Activated naive CD8-positive, alpha-beta T cell treated with anti-CD3 and anti-CD28 coated beads for 36 hours (primary cell): ENCODE data around the gene COL18A1. TPM values are rescaled to one million over a fixed set of nuclear protein-coding genes. Genes with fewer than 3 reads are reported as not detected.

Experiments used
- DNase-seq: peaks from one replicate; pipeline ENCODE4 v3.0.0; 2021
- H3K27ac Mint-ChIP-seq: one replicate; pipeline ENCODE4 v1.8.0; 2022; ENCODE audit warnings: mild to moderate bottlenecking, moderate library complexity, mixed read lengths
- H3K27me3 Mint-ChIP-seq: one replicate; pipeline ENCODE4 v1.8.0; 2022; ENCODE audit warnings: mild to moderate bottlenecking, mixed read lengths
- H3K36me3 Mint-ChIP-seq: one replicate; pipeline ENCODE4 v1.8.0; 2021; ENCODE audit warnings: mild to moderate bottlenecking, mixed read lengths
- H3K4me1 Mint-ChIP-seq: one replicate; pipeline ENCODE4 v1.8.0; 2021; ENCODE audit warnings: mixed read lengths
- H3K4me3 Mint-ChIP-seq: one replicate; pipeline ENCODE4 v1.8.0; 2022; ENCODE audit warnings: mild to moderate bottlenecking, moderate library complexity, mixed read lengths
- H3K9me3 Mint-ChIP-seq: one replicate; pipeline ENCODE4 v1.8.0; 2022; ENCODE audit warnings: mixed read lengths
- total RNA-seq, 2 experiments: library from RNA; stranded (reverse); gene quantifications; one replicate each; pipeline ENCODE4 v1.2.3, GENCODE V29; 2021

The COL18A1 gene
- total RNA-seq, 2 experiments from 2014 or later = 3.5 to 4.0 TPM

GRCh38 chr21:45460611-45461368 is 55.8 kb downstream of the COL18A1 start:
- no peak overlapping the region for H3K4me3 Mint-ChIP-seq
- H3K36me3 Mint-ChIP-seq = peaks cover 2% of the 10 kb centered on the region
- DNase-seq = no peak
- H3K4me1 Mint-ChIP-seq = no peaks in the 10 kb centered on the region
- H3K27me3 Mint-ChIP-seq = peaks cover 5% of the 10 kb centered on the region
- H3K9me3 Mint-ChIP-seq = peaks cover 13% of the 10 kb centered on the region
- H3K27ac Mint-ChIP-seq = no peak overlapping the region

- no peak for DNase-seq
- Mint-ChIP-seq H3K4me1 (no peaks in the 10 kb centered on the region), H3K27ac (no peak overlapping the region), H3K4me3 (no peak overlapping the region), H3K27me3 (peaks cover 5% of the 10 kb centered on the region), H3K36me3 (peaks cover 2% of the 10 kb centered on the region), H3K9me3 (peaks cover 13% of the 10 kb centered on the region)
These were observed 56.4 kb downstream of the COL18A1 start for GRCh38 chr21:45461369-45461750.

GRCh38 chr21:45461806-45462341 is 56.9 kb downstream of the COL18A1 start:
- Mint-ChIP-seq H3K4me1 (no peaks in the 10 kb centered on the region), H3K27me3 (peaks cover 5% of the 10 kb centered on the region), H3K4me3 (no peak overlapping the region), H3K27ac (no peak overlapping the region), H3K9me3 (peaks cover 13% of the 10 kb centered on the region), H3K36me3 (peaks cover 2% of the 10 kb centered on the region)
- no peak for DNase-seq

GRCh38 chr21:45463871-45464270 is 58.9 kb downstream of the COL18A1 start:
- H3K4me3 Mint-ChIP-seq = no peak overlapping the region
- peaks cover 5% of the 10 kb centered on the region for H3K27me3 Mint-ChIP-seq
- H3K9me3 Mint-ChIP-seq = peaks cover 13% of the 10 kb centered on the region
- peaks cover 2% of the 10 kb centered on the region for H3K36me3 Mint-ChIP-seq
- H3K4me1 Mint-ChIP-seq = no peaks in the 10 kb centered on the region
- DNase-seq = no peak
- H3K27ac Mint-ChIP-seq = no peak overlapping the region

GRCh38 chr21:45464309-45464708 is 59.3 kb downstream of the COL18A1 start:
- Mint-ChIP-seq H3K27me3 (peaks cover 5% of the 10 kb centered on the region), H3K4me1 (no peaks in the 10 kb centered on the region), H3K36me3 (peaks cover 2% of the 10 kb centered on the region), H3K4me3 (no peak overlapping the region), H3K27ac (no peak overlapping the region), H3K9me3 (peaks cover 13% of the 10 kb centered on the region)
- no peak for DNase-seq

- H3K9me3 Mint-ChIP-seq = peaks cover 13% of the 10 kb centered on the region
- H3K36me3 Mint-ChIP-seq = peaks cover 2% of the 10 kb centered on the region
- peaks cover 5% of the 10 kb centered on the region for H3K27me3 Mint-ChIP-seq
- DNase-seq = no peak
- no peak overlapping the region for H3K4me3 Mint-ChIP-seq
- no peak overlapping the region for H3K27ac Mint-ChIP-seq
- peaks cover 1% of the 10 kb centered on the region for H3K4me1 Mint-ChIP-seq
These were observed 60.1 kb downstream of the COL18A1 start for GRCh38 chr21:45465105-45465504.

- peaks cover 2% of the 10 kb centered on the region for H3K36me3 Mint-ChIP-seq
- H3K4me1 Mint-ChIP-seq = peaks cover 4% of the 10 kb centered on the region
- H3K4me3 Mint-ChIP-seq = no peak overlapping the region
- H3K27me3 Mint-ChIP-seq = peaks cover 5% of the 10 kb centered on the region
- H3K9me3 Mint-ChIP-seq = peaks cover 13% of the 10 kb centered on the region
- no peak overlapping the region for H3K27ac Mint-ChIP-seq
- DNase-seq = no peak
These were observed 60.8 kb downstream of the COL18A1 start for GRCh38 chr21:45465611-45466329.

GRCh38 chr21:45466330-45467220 is 61.6 kb downstream of the COL18A1 start:
- peaks cover 2% of the 10 kb centered on the region for H3K36me3 Mint-ChIP-seq
- H3K9me3 Mint-ChIP-seq = peaks cover 13% of the 10 kb centered on the region

GRCh38 chr21:45467221-45467779 is 62.3 kb downstream of the COL18A1 start:
- H3K27ac Mint-ChIP-seq = no peak overlapping the region
- DNase-seq = no peak
- H3K4me3 Mint-ChIP-seq = no peak overlapping the region
- peaks cover 10% of the 10 kb centered on the region for H3K9me3 Mint-ChIP-seq
- H3K4me1 Mint-ChIP-seq = peaks cover 9% of the 10 kb centered on the region
- H3K27me3 Mint-ChIP-seq = peaks cover 5% of the 10 kb centered on the region
- peaks cover under 1% of the 10 kb centered on the region for H3K36me3 Mint-ChIP-seq

More at GRCh38 chr21:45466330-45467220, 61.6 kb downstream of the COL18A1 start:
- H3K4me3 Mint-ChIP-seq = no peak overlapping the region
- DNase-seq = no peak
- no peak overlapping the region for H3K27ac Mint-ChIP-seq
- H3K27me3 Mint-ChIP-seq = peaks cover 5% of the 10 kb centered on the region
- peaks cover 9% of the 10 kb centered on the region for H3K4me1 Mint-ChIP-seq

- H3K27ac Mint-ChIP-seq = no peak overlapping the region
- H3K4me3 Mint-ChIP-seq = no peak overlapping the region
- no peaks in the 10 kb centered on the region for H3K36me3 Mint-ChIP-seq
- peaks cover 3% of the 10 kb centered on the region for H3K9me3 Mint-ChIP-seq
- peaks cover 5% of the 10 kb centered on the region for H3K27me3 Mint-ChIP-seq
- H3K4me1 Mint-ChIP-seq = peaks cover 9% of the 10 kb centered on the region
- no peak for DNase-seq
These were observed 63.3 kb downstream of the COL18A1 start for GRCh38 chr21:45468051-45468970.

GRCh38 chr21:45468971-45469272 is 64.0 kb downstream of the COL18A1 start:
- no peaks in the 10 kb centered on the region for H3K36me3 Mint-ChIP-seq
- H3K4me3 Mint-ChIP-seq = no peak overlapping the region
- no peak overlapping the region for H3K27ac Mint-ChIP-seq
- H3K27me3 Mint-ChIP-seq = no peaks in the 10 kb centered on the region
- H3K9me3 Mint-ChIP-seq = no peaks in the 10 kb centered on the region
- peaks cover 9% of the 10 kb centered on the region for H3K4me1 Mint-ChIP-seq
- no peak for DNase-seq

- no peaks in the 10 kb centered on the region for H3K36me3 Mint-ChIP-seq
- no peak overlapping the region for H3K27ac Mint-ChIP-seq
- H3K9me3 Mint-ChIP-seq = no peaks in the 10 kb centered on the region
- no peaks in the 10 kb centered on the region for H3K27me3 Mint-ChIP-seq
- peaks cover 9% of the 10 kb centered on the region for H3K4me1 Mint-ChIP-seq
- DNase-seq = no peak
- H3K4me3 Mint-ChIP-seq = no peak overlapping the region
These were observed 64.5 kb downstream of the COL18A1 start for GRCh38 chr21:45469273-45470086.

GRCh38 chr21:45470087-45470515 is 65.1 kb downstream of the COL18A1 start:
- no peaks in the 10 kb centered on the region for H3K27me3 Mint-ChIP-seq
- no peaks in the 10 kb centered on the region for H3K36me3 Mint-ChIP-seq
- H3K9me3 Mint-ChIP-seq = no peaks in the 10 kb centered on the region
- peaks cover 9% of the 10 kb centered on the region for H3K4me1 Mint-ChIP-seq
- H3K4me3 Mint-ChIP-seq = no peak overlapping the region
- DNase-seq = no peak
- no peak overlapping the region for H3K27ac Mint-ChIP-seq
